ENCODE data around the gene RFTN1.

DNA sequence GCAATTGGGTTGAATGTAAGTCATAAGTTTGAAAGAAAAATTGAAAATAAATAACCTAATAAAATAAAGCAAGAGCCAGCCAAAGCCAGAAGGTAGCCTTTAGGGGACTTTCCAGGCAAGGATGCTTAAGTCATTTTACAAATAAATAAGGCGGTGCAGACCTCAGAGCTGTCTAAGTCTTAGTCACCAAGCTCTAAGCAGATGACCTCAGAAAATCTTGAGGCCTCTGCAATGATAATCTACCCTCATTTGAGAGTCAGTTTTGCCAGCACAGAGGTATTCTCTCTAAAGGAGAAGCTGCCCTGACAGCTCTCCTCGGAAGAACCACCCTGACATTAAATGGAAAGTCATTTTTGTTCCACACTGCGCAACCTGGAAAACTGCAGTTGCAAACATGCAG is 134.6 kb downstream of the RFTN1 start:
- TF ChIP-seq, protein P1, sequence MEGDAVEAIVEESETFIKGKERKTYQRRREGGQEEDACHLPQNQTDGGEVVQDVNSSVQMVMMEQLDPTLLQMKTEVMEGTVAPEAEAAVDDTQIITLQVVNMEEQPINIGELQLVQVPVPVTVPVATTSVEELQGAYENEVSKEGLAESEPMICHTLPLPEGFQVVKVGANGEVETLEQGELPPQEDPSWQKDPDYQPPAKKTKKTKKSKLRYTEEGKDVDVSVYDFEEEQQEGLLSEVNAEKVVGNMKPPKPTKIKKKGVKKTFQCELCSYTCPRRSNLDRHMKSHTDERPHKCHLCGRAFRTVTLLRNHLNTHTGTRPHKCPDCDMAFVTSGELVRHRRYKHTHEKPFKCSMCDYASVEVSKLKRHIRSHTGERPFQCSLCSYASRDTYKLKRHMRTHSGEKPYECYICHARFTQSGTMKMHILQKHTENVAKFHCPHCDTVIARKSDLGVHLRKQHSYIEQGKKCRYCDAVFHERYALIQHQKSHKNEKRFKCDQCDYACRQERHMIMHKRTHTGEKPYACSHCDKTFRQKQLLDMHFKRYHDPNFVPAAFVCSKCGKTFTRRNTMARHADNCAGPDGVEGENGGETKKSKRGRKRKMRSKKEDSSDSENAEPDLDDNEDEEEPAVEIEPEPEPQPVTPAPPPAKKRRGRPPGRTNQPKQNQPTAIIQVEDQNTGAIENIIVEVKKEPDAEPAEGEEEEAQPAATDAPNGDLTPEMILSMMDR (IDR thresholded peaks at IDR 0.05): no peak
- no peak for TF ChIP-seq POLR2A (IDR thresholded peaks at IDR 0.05)

Measured in heart left ventricle (tissue), 13 donors.